Effector CD4-positive, alpha-beta T cell (primary cell): ENCODE measurements around the gene MYH3.

ENCODE experiments used
- DNase-seq: peaks from one replicate; pipeline ENCODE4 v3.0.0-alpha.2; 2020

The MYH3 gene

GRCh38 chr17:10613775-10614513 lies 43.2 kb downstream of the MYH3 start:
- no peak for DNase-seq

- no peak for DNase-seq
Observed at GRCh38 chr17:10612957-10613744, 44.0 kb downstream of the MYH3 start.

DNA sequence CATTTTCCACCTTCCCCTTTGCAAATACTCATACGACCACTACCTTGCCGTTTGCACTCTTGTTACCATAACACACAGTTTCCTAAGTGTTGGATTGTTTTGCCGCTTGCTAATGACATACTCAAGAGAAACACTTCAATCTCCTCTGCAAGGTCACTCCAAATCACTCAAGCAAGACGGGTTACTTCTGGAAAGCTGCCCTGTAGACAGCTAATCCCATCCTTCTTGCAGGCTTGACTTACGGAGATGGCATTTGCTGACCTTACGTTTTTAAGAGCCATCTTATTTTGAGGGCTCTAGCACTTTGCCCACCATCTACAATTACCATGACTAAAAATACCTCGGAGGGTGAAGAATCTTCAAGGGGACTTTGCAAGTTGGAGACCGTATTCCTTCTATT lies 46.2 kb downstream of the MYH3 start:
- no peak for DNase-seq

GRCh38 chr17:10608244-10608643 lies 48.9 kb downstream of the MYH3 start:
- no peak for DNase-seq

DNA sequence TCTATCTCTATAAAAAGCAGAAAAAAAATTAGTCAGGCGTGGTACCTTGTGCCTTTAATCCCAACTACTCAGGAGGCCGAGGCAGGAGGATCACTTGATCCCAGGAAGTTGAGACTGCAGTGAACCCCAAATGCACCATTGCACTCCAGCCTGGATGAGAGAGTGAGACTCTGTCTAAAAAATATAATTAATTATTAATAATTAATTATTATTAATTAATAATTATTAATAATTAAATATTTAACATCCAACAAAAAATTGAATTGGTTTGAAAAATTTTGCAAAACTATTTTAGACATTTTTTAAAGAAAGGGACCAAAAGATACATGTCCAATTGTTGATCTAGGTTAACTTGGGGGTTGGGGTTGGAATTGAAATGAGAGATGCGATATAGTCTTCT lies 51.0 kb downstream of the MYH3 start:
- no peak for DNase-seq

DNA sequence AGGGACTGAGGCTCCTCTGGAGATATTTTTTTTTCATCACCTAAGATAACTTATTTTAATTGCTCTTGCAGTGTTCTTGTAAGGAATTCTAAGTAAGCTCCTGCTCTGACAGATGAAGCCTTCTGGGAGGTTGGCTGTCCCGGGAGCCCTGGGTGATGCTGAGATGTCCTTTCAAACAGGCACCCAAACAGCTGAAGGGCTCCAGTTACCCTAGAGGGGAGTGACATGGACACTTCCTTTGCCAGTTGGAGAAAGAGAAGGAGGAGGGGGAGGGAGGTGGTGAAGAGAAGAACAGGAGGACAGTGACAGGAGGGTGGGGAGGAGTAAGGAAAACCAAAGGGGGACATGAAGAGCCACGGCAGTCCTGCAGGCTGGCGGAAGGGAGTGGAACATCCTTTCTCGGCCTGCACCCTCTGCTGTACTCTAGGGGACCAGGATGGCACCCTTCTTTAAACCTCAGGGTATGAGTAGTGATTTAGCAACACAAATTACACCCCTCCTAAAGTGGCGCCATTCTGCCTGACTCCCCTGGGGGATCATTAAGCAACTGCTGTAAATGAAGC lies 51.8 kb downstream of the MYH3 start:
- no peak for DNase-seq

- no peak for DNase-seq
Observed at GRCh38 chr17:10604521-10604920, 52.6 kb downstream of the MYH3 start.

DNA sequence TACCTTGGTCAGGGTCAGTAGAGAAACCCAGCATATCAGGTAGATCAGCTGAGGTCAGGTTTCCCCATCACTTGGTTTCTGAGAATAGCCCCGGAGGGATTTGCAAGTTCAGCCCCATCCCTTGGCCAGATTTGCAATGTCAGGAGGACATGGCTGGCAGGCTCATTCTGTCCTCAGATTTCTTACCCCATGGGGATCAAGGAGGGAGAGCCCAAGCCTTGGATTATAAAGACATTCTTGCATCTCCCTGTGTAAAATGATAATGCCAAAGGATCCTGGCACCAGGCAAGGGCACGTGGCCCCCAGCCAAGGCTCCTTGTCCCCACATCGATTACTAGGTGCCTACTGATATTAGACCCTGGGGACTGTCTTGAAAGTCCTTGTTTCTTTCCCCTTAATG lies 53.2 kb downstream of the MYH3 start:
- DNase-seq = no peak

DNA sequence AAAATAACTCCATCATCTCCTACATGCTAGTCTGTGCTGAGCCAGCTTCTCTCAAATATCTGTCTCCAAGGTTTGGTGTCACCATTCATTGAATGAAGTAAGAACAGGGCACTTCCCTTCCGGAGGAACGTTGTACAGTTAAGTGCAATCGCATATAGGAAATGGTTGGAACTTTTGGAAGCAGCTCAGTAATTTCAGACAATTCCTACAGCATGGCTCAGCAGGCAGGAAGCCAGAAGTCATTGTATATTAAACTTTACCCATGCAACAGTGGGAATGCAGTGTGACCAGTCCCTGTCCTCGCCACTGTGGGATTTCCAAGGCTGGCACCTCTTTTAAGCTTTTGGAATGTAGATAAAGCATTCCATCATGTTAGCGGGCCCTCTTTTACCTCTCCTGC lies 56.5 kb downstream of the MYH3 start:
- no peak for DNase-seq

GRCh38 chr17:10598621-10599020 lies 58.5 kb downstream of the MYH3 start:
- no peak for DNase-seq

DNA sequence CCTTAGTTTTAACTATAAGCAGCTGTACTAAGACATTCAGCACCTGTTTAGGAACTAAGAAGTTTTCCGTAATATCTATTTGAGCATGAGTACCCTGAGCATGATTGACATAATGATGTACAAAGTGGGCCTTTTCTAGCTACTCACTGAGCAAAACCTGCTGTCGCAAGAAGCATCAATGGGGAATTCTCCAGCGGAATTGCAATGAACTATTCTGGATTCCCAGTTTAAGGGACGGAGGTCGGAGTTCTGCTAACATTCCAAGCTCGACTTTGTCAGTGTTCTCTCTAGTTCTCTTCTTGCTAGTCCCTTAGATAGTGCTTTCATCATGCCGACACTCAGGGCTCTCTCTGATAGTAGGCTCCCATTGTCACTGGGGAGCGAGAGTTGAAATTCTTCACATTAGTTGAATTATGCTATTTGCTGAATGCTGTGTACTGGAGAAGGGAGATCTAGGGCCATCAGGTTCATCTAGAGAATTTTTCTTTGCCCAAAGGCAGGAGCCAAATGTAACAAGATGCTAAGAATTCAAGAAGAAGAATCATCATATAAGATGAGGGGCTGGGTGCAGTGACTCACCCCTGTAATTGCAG lies 67.5 kb downstream of the MYH3 start:
- DNase-seq = no peak

DNA sequence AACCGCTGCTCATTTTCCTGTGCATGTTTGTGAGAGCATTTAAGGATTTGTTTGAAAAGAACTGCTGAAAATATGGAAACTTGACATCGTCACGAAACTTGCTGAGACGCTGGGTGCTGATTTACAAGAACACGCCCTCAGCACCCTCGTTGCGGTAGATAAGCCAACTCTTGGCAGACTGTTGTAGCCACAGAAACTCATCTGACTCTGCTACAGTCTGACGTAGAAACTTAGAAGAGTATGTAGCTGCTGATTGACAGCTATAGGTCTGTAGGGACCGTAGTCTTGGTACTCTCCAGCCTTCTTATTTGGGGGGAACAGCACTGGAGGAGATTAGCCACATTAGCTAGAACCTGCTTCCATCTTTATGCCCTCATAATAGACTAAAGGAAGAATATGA lies 71.6 kb downstream of the MYH3 start:
- DNase-seq = no peak

DNA sequence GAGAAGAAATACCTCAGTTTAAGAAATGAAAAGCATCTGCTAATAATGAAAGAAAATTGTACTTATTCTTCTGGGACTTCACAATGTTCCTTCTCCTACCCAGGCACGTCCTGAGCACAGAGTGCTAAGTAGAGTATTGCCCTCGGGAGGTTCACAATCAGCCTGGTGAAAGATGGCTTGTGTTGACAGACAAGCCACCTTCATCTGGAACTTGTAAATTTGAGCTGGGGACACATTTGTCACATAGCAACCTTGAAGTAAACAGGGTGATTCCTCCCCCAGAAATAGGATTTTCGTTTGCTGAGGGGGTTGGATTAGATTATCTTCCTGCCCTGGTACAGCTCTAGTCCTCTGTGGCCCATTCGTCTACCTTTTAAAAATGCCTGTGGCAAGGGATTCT lies 73.3 kb downstream of the MYH3 start:
- DNase-seq = no peak

DNA sequence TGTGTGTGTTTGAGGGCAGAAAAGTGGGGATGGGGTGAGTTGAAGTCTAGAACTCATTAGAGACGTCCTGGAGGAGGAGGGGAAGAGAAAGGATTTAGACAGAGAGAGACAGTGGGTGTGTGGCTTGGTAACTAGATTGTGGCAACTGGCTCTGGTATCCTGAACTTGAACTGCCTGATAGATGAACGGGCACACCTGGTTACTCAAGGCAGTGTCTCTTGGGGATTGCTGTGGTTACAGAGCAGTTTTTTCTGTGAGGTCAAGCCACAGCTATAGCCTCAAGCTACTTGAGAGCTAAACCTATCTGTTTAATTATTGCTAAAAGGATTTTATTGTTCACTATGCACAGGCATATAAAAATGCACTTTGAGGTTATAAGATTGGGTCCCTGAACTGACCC lies 77.8 kb downstream of the MYH3 start:
- DNase-seq = no peak
